Adrenal gland (tissue), 5 donors: ENCODE data around the gene RNASE13.
A peak's percentile ranks its signal among the peaks of the same experiment; 100 is the strongest.

Source experiments
- POLR2A ChIP-seq, 2 donors: fragments of 450-650 bp; IDR thresholded peaks; one replicate each; pipeline ENCODE4 v1.6.1; 2017; ENCODE audit warnings: antibody characterized with exemption in 2 of 2, mild to moderate bottlenecking in 2 of 2, moderate library complexity in 1 of 2
- TF ChIP-seq, protein P1 (sequence below), 6 experiments: fragments of 450-650 bp in 4 of 6; fragments of 200-600 bp in 2 of 6; sonication (generic) in 1 of 6; IDR thresholded peaks; 1 replicate in 5 of 6; 2 replicates in 1 of 6; pipeline versions ENCODE4 v1.5.1 to v1.8.0; 2016 to 2021; ENCODE audit warnings: antibody characterized with exemption in 6 of 6, mild to moderate bottlenecking in 2 of 6, moderate library complexity in 1 of 6
- donor health status: DM: no; HTN: no; CAD: no.

DNA sequence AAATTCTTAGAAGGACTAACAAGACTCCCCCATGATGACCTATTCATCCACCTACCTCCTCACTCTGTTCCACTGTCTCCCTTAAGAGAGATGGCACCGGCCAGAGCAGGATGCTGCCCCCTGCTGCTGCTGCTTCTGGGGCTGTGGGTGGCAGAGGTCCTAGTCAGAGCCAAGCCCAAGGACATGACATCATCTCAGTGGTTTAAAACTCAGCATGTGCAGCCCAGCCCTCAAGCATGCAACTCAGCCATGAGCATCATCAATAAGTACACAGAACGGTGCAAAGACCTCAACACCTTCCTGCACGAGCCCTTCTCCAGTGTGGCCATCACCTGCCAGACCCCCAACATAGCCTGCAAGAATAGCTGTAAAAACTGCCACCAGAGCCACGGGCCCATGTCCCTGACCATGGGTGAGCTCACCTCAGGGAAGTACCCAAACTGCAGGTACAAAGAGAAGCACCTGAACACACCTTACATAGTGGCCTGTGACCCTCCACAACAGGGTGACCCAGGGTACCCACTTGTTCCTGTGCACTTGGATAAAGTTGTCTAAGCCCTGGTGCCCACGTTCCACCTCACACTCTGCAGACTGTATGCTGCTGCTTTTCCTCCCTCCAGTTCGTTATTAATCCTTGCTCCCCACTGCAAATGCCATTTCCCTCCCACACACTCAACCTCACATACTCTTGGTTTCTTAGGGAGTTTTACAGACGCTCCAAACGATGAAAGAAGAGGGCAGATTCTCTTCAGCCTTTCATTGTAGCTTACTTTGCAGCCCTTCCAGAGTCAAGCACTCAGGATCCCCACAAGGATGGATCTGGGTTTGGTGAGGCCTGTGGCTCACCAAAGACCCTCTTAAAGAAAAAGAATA is 23.4 kb upstream of the RNASE13 start, which contains the start of gene RNASE8:
- TF ChIP-seq, protein P1, sequence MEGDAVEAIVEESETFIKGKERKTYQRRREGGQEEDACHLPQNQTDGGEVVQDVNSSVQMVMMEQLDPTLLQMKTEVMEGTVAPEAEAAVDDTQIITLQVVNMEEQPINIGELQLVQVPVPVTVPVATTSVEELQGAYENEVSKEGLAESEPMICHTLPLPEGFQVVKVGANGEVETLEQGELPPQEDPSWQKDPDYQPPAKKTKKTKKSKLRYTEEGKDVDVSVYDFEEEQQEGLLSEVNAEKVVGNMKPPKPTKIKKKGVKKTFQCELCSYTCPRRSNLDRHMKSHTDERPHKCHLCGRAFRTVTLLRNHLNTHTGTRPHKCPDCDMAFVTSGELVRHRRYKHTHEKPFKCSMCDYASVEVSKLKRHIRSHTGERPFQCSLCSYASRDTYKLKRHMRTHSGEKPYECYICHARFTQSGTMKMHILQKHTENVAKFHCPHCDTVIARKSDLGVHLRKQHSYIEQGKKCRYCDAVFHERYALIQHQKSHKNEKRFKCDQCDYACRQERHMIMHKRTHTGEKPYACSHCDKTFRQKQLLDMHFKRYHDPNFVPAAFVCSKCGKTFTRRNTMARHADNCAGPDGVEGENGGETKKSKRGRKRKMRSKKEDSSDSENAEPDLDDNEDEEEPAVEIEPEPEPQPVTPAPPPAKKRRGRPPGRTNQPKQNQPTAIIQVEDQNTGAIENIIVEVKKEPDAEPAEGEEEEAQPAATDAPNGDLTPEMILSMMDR (IDR thresholded peaks at IDR 0.05), result peak in 1 of 6 experiments; percentile 25
- no peak for TF ChIP-seq POLR2A (IDR thresholded peaks at IDR 0.05)
